ENCODE measurements around the gene LARP1. TPM values are rescaled to one million over a fixed set of nuclear protein-coding genes. Genes with fewer than 3 reads are reported as not detected.

The LARP1 gene
- polyA plus RNA-seq, 1 donor (not counting 4 experiments of a cell fraction or from before 2014, with no cell fraction given): 65.6 TPM

DNA sequence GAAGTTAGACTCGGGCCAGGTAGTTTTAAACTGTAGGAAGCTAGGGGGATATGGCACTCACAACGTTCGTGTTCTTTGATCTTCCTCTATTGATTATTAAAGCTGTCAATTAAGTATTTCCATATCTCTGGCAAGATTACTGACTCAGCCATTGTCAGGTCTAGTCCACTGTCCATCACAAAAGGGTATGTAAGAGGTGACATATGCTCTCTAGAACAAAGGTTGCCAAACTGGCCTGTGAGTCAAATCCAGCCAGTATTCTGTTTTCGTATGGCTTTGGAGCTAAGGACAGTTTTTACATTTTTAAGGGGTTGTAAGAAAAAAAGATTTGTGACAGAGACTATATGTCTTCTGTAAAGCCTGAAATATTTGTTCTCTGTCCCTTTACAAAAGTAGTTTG lies 51.0 kb downstream of the LARP1 start:
- H3K4me1 ChIP-seq (ENCODE audit: control insufficient read depth, extremely low read depth, insufficient read depth, low read length): no peaks in the 10 kb centered on the region
- H3K4me2 ChIP-seq (ENCODE audit: control insufficient read depth, extremely low read depth, insufficient read depth, low read depth, low read length): no peak overlapping the region
- H3K36me3 ChIP-seq (ENCODE audit: control insufficient read depth in 2 of 2, extremely low read depth in 1 of 2, insufficient read depth in 2 of 2, low read length in 2 of 2): peaks cover 50 to 60% of the 10 kb centered on the region in 2 experiments
- H3K4me3 ChIP-seq (ENCODE audit: control insufficient read depth in 2 of 3, extremely low read depth in 1 of 3, insufficient read depth in 2 of 3, low read depth in 1 of 3, low read length in 3 of 3): no peak overlapping the region
- H4K20me1 ChIP-seq (ENCODE audit: control insufficient read depth, extremely low read depth, insufficient read depth, low read length): no peaks in the 10 kb centered on the region
- no peak overlapping the region for H3K9ac ChIP-seq (ENCODE audit: control insufficient read depth, extremely low read depth, insufficient read depth, low read length)
- H2AFZ ChIP-seq (ENCODE audit: control insufficient read depth, low read length): no peak overlapping the region
- dilution Hi-C loops (cut with MboI; ENCODE audit: extremely low pct_ligation_motif_present, low sequenced_read_pairs): no loop called here
- H3K27me3 ChIP-seq (ENCODE audit: control insufficient read depth, extremely low read depth, insufficient read depth, low read length): no peaks in the 10 kb centered on the region
- no peak for TF ChIP-seq EZH2 (IDR thresholded peaks at IDR 0.05; ENCODE audit: low read length)
- TF ChIP-seq, protein P1, sequence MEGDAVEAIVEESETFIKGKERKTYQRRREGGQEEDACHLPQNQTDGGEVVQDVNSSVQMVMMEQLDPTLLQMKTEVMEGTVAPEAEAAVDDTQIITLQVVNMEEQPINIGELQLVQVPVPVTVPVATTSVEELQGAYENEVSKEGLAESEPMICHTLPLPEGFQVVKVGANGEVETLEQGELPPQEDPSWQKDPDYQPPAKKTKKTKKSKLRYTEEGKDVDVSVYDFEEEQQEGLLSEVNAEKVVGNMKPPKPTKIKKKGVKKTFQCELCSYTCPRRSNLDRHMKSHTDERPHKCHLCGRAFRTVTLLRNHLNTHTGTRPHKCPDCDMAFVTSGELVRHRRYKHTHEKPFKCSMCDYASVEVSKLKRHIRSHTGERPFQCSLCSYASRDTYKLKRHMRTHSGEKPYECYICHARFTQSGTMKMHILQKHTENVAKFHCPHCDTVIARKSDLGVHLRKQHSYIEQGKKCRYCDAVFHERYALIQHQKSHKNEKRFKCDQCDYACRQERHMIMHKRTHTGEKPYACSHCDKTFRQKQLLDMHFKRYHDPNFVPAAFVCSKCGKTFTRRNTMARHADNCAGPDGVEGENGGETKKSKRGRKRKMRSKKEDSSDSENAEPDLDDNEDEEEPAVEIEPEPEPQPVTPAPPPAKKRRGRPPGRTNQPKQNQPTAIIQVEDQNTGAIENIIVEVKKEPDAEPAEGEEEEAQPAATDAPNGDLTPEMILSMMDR (optimal IDR thresholded peaks at IDR 0.05 in 1 of 3, IDR thresholded peaks at IDR 0.05 in 1 of 3, conservative IDR thresholded peaks at IDR 0.05 in 1 of 3; ENCODE audit: extremely low read depth in 1 of 3, insufficient read depth in 2 of 3, low read length in 3 of 3): no peak
- H3K9me3 ChIP-seq (ENCODE audit: control insufficient read depth, low read depth, low read length): no peaks in the 10 kb centered on the region
- H3K27ac ChIP-seq (ENCODE audit: control insufficient read depth, insufficient read depth, low read length): no peak overlapping the region
- no peaks in the 10 kb centered on the region for H3K9me1 ChIP-seq (ENCODE audit: control insufficient read depth, extremely low read depth, insufficient read depth, low read length)
- peaks cover 4% of the 10 kb centered on the region for H3K79me2 ChIP-seq (ENCODE audit: control insufficient read depth, insufficient read depth, low read length)
- FAIRE-seq (no peak), DNase-seq (ENCODE audit: low read depth, low spot score) (no peak)

DNA sequence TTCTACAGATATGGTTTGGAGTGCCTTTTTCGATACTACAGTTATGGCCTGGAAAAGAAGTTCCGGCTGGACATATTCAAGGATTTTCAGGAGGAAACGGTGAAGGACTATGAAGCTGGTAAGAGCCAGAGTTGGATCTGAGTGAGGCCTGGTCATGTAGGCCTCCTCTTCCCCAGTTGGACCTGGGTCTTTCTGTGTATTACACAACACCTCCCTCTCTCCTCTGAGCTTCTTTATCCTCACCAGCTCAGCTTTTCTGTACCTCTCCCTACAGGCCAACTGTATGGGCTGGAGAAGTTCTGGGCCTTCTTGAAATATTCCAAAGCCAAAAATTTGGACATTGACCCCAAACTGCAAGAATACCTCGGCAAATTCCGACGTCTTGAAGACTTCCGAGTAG lies 56.1 kb downstream of the LARP1 start:
- TF ChIP-seq, protein P1 (optimal IDR thresholded peaks at IDR 0.05 in 1 of 3, IDR thresholded peaks at IDR 0.05 in 1 of 3, conservative IDR thresholded peaks at IDR 0.05 in 1 of 3; ENCODE audit: extremely low read depth in 1 of 3, insufficient read depth in 2 of 3, low read length in 3 of 3): no peak
- TF ChIP-seq EZH2 (IDR thresholded peaks at IDR 0.05; ENCODE audit: low read length): no peak
- no peaks in the 10 kb centered on the region for H3K27me3 ChIP-seq (ENCODE audit: control insufficient read depth, extremely low read depth, insufficient read depth, low read length)
- no peak overlapping the region for H3K4me2 ChIP-seq (ENCODE audit: control insufficient read depth, extremely low read depth, insufficient read depth, low read depth, low read length)
- no peaks in the 10 kb centered on the region for H4K20me1 ChIP-seq (ENCODE audit: control insufficient read depth, extremely low read depth, insufficient read depth, low read length)
- no peaks in the 10 kb centered on the region for H3K4me1 ChIP-seq (ENCODE audit: control insufficient read depth, extremely low read depth, insufficient read depth, low read length)
- peaks cover 2% of the 10 kb centered on the region for H3K79me2 ChIP-seq (ENCODE audit: control insufficient read depth, insufficient read depth, low read length)
- H3K9me3 ChIP-seq (ENCODE audit: control insufficient read depth, low read depth, low read length): no peaks in the 10 kb centered on the region
- H3K4me3 ChIP-seq (ENCODE audit: control insufficient read depth in 2 of 3, extremely low read depth in 1 of 3, insufficient read depth in 2 of 3, low read depth in 1 of 3, low read length in 3 of 3): no peak overlapping the region
- H2AFZ ChIP-seq (ENCODE audit: control insufficient read depth, low read length): no peak overlapping the region
- FAIRE-seq (no peak), DNase-seq (ENCODE audit: low read depth, low spot score) (no peak)
- H3K9ac ChIP-seq (ENCODE audit: control insufficient read depth, extremely low read depth, insufficient read depth, low read length): no peak overlapping the region
- dilution Hi-C loops (cut with MboI; ENCODE audit: extremely low pct_ligation_motif_present, low sequenced_read_pairs): no loop called here
- H3K9me1 ChIP-seq (ENCODE audit: control insufficient read depth, extremely low read depth, insufficient read depth, low read length): no peaks in the 10 kb centered on the region
- peaks cover 42 to 51% of the 10 kb centered on the region in 2 experiments for H3K36me3 ChIP-seq (ENCODE audit: control insufficient read depth in 2 of 2, extremely low read depth in 1 of 2, insufficient read depth in 2 of 2, low read length in 2 of 2)
- no peak overlapping the region for H3K27ac ChIP-seq (ENCODE audit: control insufficient read depth, insufficient read depth, low read length)
